T-helper 17 cell (primary cell): ENCODE measurements around the gene ZFHX3. TPM values are rescaled to one million over a fixed set of nuclear protein-coding genes. Genes with fewer than 3 reads are reported as not detected.
A peak's percentile ranks its signal among the peaks of the same experiment; 100 is the strongest.

Experiments used
- ATAC-seq: fragments of 150-1000 bp; cut with Tn5 transposase; 2 replicates; pipeline ENCODE4 v1.10.0; 2021; ENCODE audit warnings: mild to moderate bottlenecking, moderate library complexity
- DNase-seq, 3 donors: peaks; one replicate each; pipeline versions ENCODE4 v3.0.0 to v3.0.0-alpha.2; 2020 to 2021
- H3K9me3 ChIP-seq: one replicate; pipeline ENCODE4 v1.7.0; 2013; ENCODE audit warnings: low read length, mild to moderate bottlenecking; ENCODE audit not compliant: control insufficient read depth, poor library complexity, severe bottlenecking
- H3K27ac Mint-ChIP-seq: one replicate; pipeline ENCODE4 v1.8.0; 2022; ENCODE audit warnings: mild to moderate bottlenecking, moderate library complexity, mixed read lengths
- H3K27me3 Mint-ChIP-seq: one replicate; pipeline ENCODE4 v1.8.0; 2022; ENCODE audit warnings: mixed read lengths
- H3K36me3 Mint-ChIP-seq: one replicate; pipeline ENCODE4 v1.8.0; 2022; ENCODE audit warnings: low read depth, mixed read lengths
- H3K4me1 Mint-ChIP-seq: one replicate; pipeline ENCODE4 v1.8.0; 2022; ENCODE audit warnings: mild to moderate bottlenecking, mixed read lengths
- H3K4me3 Mint-ChIP-seq: one replicate; pipeline ENCODE4 v1.8.0; 2022; ENCODE audit warnings: mild to moderate bottlenecking, moderate library complexity, mixed read lengths
- total RNA-seq, 4 donors: library from RNA in 2 of 4; stranded (reverse) in 2 of 4; gene quantifications; one replicate each; pipeline ENCODE4 v1.2.3 and lab custom pipeline; 2022 to 2026

The ZFHX3 gene
- total RNA-seq, 2 donors from 2014 or later = 0.94 to 2.2 TPM

GRCh38 chr16:73049091-73049490 is 1.2 kb upstream of the ZFHX3 start:
- DNase-seq = no peak
- no peak for ATAC-seq
- Mint-ChIP-seq H3K4me1 (peaks cover 3% of the 10 kb centered on the region), H3K27me3 (peaks cover 39% of the 10 kb centered on the region), H3K36me3 (no peaks in the 10 kb centered on the region), H3K4me3 (peak overlapping the region; percentile 68), H3K27ac (no peak overlapping the region)
- no peaks in the 10 kb centered on the region for H3K9me3 ChIP-seq

- no peaks in the 10 kb centered on the region for H3K9me3 ChIP-seq
- Mint-ChIP-seq H3K36me3 (no peaks in the 10 kb centered on the region), H3K4me1 (peaks cover 5% of the 10 kb centered on the region), H3K27ac (no peak overlapping the region), H3K4me3 (peak overlapping the region; percentile 68), H3K27me3 (peaks cover 45% of the 10 kb centered on the region)
- no peak for DNase-seq
- ATAC-seq = no peak
Observed at GRCh38 chr16:73048292-73049080, 558 bp upstream of the ZFHX3 start.

DNA sequence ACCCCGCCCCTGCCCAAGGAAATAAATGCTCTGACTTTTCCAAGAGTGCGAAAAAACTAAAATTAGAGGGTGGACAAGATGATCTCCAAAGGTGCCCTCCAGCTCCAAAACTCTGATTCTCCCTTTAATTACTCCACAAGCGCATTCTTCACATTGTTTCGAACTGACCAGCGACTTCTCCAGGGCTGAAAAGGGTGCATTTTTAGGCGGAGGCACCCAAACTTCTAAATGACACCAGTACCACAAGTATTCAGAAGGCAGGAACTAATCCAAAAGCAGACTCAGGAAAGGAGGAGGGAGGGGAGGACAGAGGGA is 750 bp downstream of the ZFHX3 start:
- H3K27ac Mint-ChIP-seq = no peak overlapping the region
- peaks cover 6% of the 10 kb centered on the region for H3K4me1 Mint-ChIP-seq
- no peaks in the 10 kb centered on the region for H3K36me3 Mint-ChIP-seq
- H3K9me3 ChIP-seq = no peaks in the 10 kb centered on the region
- H3K4me3 Mint-ChIP-seq = peak overlapping the region; percentile 80
- DNase-seq (no peak), ATAC-seq (no peak)
- peaks cover 56% of the 10 kb centered on the region for H3K27me3 Mint-ChIP-seq

DNA sequence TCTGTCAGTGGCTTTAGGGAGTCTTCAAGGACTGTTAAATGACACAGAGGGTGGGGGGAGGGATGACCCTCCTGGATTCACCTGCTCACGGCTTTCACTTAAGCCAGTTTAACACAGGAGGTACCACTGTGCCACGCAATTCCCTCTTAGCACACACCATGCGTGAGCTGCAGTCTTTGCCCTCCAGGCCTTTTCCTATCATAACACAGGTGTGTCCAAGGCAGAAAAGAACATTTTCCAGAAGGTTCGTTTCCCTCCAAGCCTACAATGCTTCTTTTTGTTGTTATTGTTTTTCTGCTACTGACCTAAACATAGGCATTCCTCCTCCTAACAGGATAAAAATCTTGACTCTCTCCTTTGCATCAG is 1.1 kb downstream of the ZFHX3 start:
- Mint-ChIP-seq H3K27me3 (peaks cover 57% of the 10 kb centered on the region), H3K36me3 (no peaks in the 10 kb centered on the region), H3K27ac (no peak overlapping the region), H3K4me3 (no peak overlapping the region), H3K4me1 (peaks cover 6% of the 10 kb centered on the region)
- ATAC-seq = no peak
- H3K9me3 ChIP-seq = no peaks in the 10 kb centered on the region
- no peak for DNase-seq

- H3K27ac Mint-ChIP-seq = no peak overlapping the region
- peaks cover 57% of the 10 kb centered on the region for H3K27me3 Mint-ChIP-seq
- no peaks in the 10 kb centered on the region for H3K36me3 Mint-ChIP-seq
- H3K4me3 Mint-ChIP-seq = no peak overlapping the region
- ATAC-seq (no peak), DNase-seq (no peak)
- no peaks in the 10 kb centered on the region for H3K9me3 ChIP-seq
- H3K4me1 Mint-ChIP-seq = peaks cover 6% of the 10 kb centered on the region
Observed at GRCh38 chr16:73046202-73046848, 1.6 kb downstream of the ZFHX3 start.

DNA sequence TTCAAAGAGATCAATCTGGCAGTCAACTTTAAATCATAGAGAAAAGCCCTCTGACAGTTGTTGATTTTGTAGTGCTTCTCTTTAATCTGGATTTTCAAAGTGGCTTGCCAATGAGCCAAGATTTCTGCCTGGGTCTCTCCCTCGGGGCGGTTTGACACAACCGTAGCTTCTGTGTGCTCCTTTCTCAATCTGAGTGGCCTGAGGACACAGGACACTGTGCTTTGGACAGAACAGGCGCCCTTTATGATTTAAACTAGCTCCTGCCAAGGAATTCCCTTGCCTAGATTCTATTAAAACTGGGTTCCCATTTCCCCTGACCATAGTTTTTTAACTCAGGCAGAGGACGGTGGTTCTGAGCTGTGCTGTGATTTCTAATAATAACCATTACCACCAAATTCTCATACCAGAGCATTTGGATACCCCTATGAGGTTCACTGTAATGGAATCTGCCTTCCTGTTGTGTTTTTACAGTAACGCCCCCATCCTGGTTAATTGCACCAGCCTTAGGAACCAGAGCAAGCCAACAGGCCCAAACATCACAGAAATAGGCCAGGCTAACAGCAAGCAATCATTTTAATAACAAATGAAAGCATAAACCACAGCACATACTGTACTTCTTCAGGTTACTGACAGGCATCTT is 4.0 kb downstream of the ZFHX3 start:
- Mint-ChIP-seq H3K4me1 (peaks cover 6% of the 10 kb centered on the region), H3K36me3 (no peaks in the 10 kb centered on the region), H3K27ac (no peak overlapping the region), H3K4me3 (no peak overlapping the region), H3K27me3 (peaks cover 53% of the 10 kb centered on the region)
- no peaks in the 10 kb centered on the region for H3K9me3 ChIP-seq
- no peak for DNase-seq
- no peak for ATAC-seq

GRCh38 chr16:73042807-73043206 is 5.1 kb downstream of the ZFHX3 start:
- H3K9me3 ChIP-seq = no peaks in the 10 kb centered on the region
- H3K36me3 Mint-ChIP-seq = no peaks in the 10 kb centered on the region
- no peak overlapping the region for H3K27ac Mint-ChIP-seq
- H3K4me3 Mint-ChIP-seq = no peak overlapping the region
- peaks cover 6% of the 10 kb centered on the region for H3K4me1 Mint-ChIP-seq
- H3K27me3 Mint-ChIP-seq = peaks cover 50% of the 10 kb centered on the region
- ATAC-seq (no peak), DNase-seq (no peak)

DNA sequence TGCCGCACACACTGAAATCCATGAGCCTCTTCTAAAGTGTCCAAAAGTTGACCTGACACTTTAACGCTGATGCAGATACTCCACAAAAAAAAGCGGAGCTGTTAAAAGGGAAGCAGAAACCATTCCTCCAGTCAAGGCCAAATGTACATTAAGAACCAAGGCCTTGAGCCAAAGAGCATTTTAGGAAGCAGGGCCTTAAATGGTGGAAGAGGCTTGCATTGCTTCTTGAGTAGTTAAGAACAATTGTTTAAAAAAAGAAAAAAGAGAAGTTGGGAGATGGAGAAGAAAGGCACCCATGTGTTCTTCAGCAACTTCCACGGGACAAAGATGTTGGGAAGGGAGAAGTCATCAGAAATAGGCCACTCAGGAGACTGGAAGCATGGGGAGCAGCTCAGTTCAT is 6.3 kb downstream of the ZFHX3 start:
- Mint-ChIP-seq H3K27me3 (peaks cover 49% of the 10 kb centered on the region), H3K4me1 (peaks cover 3% of the 10 kb centered on the region), H3K4me3 (no peak overlapping the region), H3K27ac (no peak overlapping the region), H3K36me3 (no peaks in the 10 kb centered on the region)
- ATAC-seq = no peak
- no peak for DNase-seq
- no peaks in the 10 kb centered on the region for H3K9me3 ChIP-seq

- no peaks in the 10 kb centered on the region for H3K9me3 ChIP-seq
- H3K36me3 Mint-ChIP-seq = no peaks in the 10 kb centered on the region
- ATAC-seq (no peak), DNase-seq (no peak)
- peaks cover 45% of the 10 kb centered on the region for H3K27me3 Mint-ChIP-seq
- H3K27ac Mint-ChIP-seq = no peak overlapping the region
- H3K4me3 Mint-ChIP-seq = no peak overlapping the region
- peaks cover 6% of the 10 kb centered on the region for H3K4me1 Mint-ChIP-seq
Observed at GRCh38 chr16:73040735-73041402, 7.1 kb downstream of the ZFHX3 start.

DNA sequence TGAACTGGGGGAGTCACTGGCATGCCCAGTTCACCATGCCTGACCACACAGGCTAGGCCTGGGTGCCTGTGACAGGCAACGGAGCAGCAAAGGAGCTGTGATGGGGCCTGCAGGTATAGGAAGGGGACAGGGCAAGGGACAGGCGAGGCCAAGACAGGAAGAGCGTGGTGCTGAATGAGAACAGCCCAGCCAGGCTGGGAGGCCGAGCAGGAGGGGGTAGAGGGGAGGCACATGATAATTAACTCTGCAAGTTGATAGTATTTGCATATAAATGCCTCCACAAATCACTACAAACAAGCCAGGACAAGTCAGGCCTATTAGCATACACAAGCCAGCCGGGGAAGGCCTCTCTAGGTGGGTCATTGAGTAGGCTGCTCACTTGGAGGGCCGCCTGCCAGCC is 7.8 kb downstream of the ZFHX3 start:
- Mint-ChIP-seq H3K4me3 (no peak overlapping the region), H3K27ac (no peak overlapping the region), H3K4me1 (peaks cover 6% of the 10 kb centered on the region), H3K36me3 (no peaks in the 10 kb centered on the region), H3K27me3 (peaks cover 43% of the 10 kb centered on the region)
- no peaks in the 10 kb centered on the region for H3K9me3 ChIP-seq
- DNase-seq = no peak
- no peak for ATAC-seq

- H3K4me3 Mint-ChIP-seq = no peak overlapping the region
Observed at GRCh38 chr16:73037845-73038570, 9.9 kb downstream of the ZFHX3 start.

GRCh38 chr16:73037331-73037745 is 10.6 kb downstream of the ZFHX3 start:
- Mint-ChIP-seq H3K27ac (no peak overlapping the region), H3K27me3 (peaks cover 38% of the 10 kb centered on the region), H3K4me3 (no peak overlapping the region), H3K36me3 (no peaks in the 10 kb centered on the region), H3K4me1 (peaks cover 5% of the 10 kb centered on the region)
- no peaks in the 10 kb centered on the region for H3K9me3 ChIP-seq
- DNase-seq (no peak), ATAC-seq (no peak)

More at GRCh38 chr16:73037845-73038570, 9.9 kb downstream of the ZFHX3 start:
- Mint-ChIP-seq H3K4me1 (peaks cover 5% of the 10 kb centered on the region), H3K27me3 (peaks cover 40% of the 10 kb centered on the region), H3K36me3 (no peaks in the 10 kb centered on the region), H3K27ac (no peak overlapping the region)
- DNase-seq = no peak
- ATAC-seq = no peak
- no peaks in the 10 kb centered on the region for H3K9me3 ChIP-seq
